ENCODE results near the gene ANKRD29.
"Not testable (repeated sequence)": the region's sequence is repeated elsewhere in the genome, so short reads cannot be mapped to it uniquely, and the experiment has no call there.

Gene ANKRD29

DNA sequence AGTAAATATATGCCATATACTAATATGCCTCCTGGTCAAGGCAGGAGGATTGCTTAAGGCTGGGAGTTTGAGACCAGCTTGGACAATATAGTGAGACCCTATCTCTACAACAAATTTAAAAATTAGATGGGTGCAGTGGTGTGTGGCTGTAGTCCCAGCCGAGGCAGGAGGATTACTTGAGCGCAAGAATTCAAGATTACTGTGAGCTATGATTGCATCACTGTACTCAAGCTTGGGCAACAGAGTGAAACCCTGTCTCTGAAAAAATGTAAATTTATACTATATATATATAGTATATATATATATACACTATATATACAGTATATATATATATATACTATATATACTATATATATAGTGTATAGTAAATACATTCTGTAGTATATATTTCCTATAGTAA lies 46.5 kb downstream of the ANKRD29 start:
- no peak for DNase-seq (ENCODE audit: low read depth, low spot score)

GRCh38 chr18:23614891-23615290 lies 47.8 kb downstream of the ANKRD29 start:
- no peak for DNase-seq (ENCODE audit: low read depth, low spot score)

GRCh38 chr18:23614413-23614812 lies 48.3 kb downstream of the ANKRD29 start:
- DNase-seq (ENCODE audit: low read depth, low spot score) = no peak

GRCh38 chr18:23613091-23613475 lies 49.6 kb downstream of the ANKRD29 start:
- DNase-seq (ENCODE audit: low read depth, low spot score) = not testable (repeated sequence)

DNA sequence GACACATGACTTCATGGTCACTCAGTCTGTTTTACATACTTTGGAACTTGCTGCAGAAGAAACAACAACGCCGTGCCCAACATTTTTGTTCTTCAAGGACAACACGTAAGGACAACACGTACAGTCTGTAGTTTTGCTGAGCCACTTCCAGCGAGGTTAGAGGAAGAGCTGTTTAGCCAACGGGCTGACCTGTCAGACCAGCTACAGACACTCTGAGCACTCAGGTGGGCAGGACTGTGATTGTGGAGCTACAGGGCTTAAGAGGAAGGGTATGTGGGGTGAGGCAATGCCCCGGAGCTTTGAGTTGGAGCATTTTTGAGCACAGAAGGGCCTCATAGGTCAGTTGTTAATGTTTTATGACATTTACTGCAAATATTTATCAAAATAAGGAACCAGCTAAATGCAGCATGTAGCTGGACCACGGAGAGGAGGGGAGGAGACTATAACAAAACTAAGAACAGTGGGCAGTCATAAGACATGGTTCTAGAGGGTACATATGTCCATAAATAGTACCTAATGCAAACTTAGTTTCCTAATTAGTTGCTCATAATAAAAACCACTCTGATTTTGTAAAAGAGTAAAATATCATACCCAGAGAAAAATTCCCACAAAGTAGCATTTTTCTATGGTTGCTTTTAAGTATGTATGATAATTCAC lies 50.1 kb downstream of the ANKRD29 start:
- DNase-seq (ENCODE audit: low read depth, low spot score) = no peak

GRCh38 chr18:23609390-23610023 lies 53.2 kb downstream of the ANKRD29 start:
- no peak for DNase-seq (ENCODE audit: low read depth, low spot score)

DNA sequence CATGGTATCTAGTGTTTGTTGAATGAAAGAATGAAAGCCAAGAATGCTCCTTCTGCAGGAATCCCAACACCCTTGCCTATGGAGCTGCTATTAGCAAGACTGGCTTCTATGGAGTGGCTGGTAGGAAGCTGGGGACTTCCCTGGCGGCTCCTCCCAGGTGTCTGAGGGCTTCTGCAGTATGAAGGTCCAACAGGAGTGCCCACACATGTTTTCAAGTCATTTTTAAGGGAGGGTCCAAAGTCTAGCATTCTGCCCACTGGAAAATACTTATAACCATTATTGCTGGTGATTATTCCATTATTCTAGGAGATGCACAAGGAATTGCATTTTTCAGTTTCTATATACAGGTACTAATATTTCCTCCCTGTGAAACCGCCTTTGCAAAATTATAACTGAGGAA lies 54.5 kb downstream of the ANKRD29 start:
- no peak for DNase-seq (ENCODE audit: low read depth, low spot score)

- DNase-seq (ENCODE audit: low read depth, low spot score) = no peak
Measured at GRCh38 chr18:23605941-23606340, 56.8 kb downstream of the ANKRD29 start.

DNA sequence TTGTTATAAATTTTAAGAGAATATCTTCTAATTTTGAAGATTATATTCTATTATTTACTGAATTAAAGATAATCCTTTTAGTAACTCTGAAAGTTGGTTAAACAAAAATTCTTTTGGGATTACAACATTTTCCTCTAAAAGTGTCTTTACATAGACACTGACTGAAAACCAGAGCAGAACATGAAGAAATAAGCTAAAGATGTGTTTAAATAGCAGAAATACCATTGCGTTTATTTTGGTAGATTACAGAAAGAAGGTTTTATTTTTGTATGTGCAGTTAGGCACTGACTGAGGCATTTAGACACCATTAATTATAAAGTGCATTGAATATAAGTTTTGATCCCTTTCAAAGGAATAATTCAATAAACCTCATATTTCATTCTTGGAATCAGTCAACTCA lies 62.9 kb downstream of the ANKRD29 start:
- no peak for DNase-seq (ENCODE audit: low read depth, low spot score)

DNA sequence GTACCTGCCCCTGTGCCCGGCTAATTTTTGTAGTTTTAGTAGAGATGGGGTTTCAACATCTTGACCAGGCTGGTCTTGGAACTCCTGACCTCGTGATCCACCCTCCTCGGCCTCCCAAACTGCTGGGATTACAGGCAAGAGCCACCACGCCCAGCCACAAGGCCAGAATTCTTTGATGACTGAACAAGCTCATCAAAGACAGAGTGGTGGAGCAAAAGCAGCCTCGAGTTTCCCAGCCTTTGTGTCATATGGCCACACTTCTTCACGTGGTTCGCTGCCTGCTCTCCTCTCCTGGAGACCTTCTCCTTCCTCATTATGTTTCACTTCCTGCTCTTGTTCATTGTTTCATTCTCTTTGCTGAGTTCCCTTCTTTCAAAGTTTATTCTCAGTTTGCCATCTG lies 66.5 kb downstream of the ANKRD29 start:
- DNase-seq (ENCODE audit: low read depth, low spot score) = no peak

- DNase-seq (ENCODE audit: low read depth, low spot score) = no peak
Measured at GRCh38 chr18:23595591-23595990, 67.1 kb downstream of the ANKRD29 start.

DNA sequence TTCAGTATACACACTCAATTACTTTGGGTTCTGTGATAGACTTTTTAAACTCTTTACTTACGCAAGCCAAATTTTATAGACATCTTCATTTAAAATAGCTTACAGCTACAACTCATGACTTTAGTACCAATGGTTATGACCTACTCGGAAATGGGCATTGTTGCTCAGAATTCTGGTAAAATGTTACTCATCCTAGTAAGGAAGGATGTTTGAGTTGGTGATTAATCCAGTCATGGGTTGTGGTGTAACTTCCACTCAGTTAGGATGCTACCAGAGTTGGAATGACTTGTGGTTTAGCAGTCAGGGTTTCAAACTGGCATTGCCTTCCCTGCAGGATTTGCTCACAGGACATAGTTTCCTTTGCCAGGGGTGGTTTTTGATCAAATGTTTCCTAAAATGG lies 69.0 kb downstream of the ANKRD29 start:
- DNase-seq (ENCODE audit: low read depth, low spot score) = no peak

DNA sequence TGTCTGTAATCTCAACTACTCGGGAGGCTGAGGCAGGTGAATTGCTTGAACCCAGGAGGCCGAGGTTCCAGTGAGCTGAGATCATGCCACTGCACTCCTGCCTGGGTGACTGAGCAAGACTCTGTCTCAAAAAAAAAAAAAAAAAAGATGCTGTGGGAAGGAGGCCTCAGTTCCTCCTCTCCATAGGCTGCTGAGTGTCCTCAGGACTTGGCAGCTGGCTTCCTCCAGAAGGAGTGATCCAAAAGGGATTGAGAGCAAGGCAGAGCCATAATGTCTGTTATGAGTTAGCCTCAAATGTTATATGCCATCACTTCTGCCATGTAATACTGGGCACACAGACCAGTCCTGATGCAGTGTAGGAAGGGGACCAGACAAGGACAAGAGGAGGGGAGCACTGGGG lies 69.8 kb downstream of the ANKRD29 start:
- no peak for DNase-seq (ENCODE audit: low read depth, low spot score)

- DNase-seq (ENCODE audit: low read depth, low spot score) = no peak
Measured at GRCh38 chr18:23591011-23591410, 71.7 kb downstream of the ANKRD29 start.

GRCh38 chr18:23588836-23589560 lies 73.7 kb downstream of the ANKRD29 start:
- DNase-seq (ENCODE audit: low read depth, low spot score) = no peak

GRCh38 chr18:23587220-23587642 lies 75.5 kb downstream of the ANKRD29 start:
- DNase-seq (ENCODE audit: low read depth, low spot score) = no peak

GRCh38 chr18:23586249-23587196 lies 76.2 kb downstream of the ANKRD29 start, which contains the start of gene NPC1:
Gene NPC1, minus strand, starts transcription at chr18:23586506. Its CDS starts 163 bp downstream, at chr18:23586343.
- DNase-seq (ENCODE audit: low read depth, low spot score) = peak; percentile 81

- DNase-seq (ENCODE audit: low read depth, low spot score) = no peak
Measured at GRCh38 chr18:23585897-23586248, 76.8 kb downstream of the ANKRD29 start.

GRCh38 chr18:23585007-23585871 lies 77.5 kb downstream of the ANKRD29 start:
- no peak for DNase-seq (ENCODE audit: low read depth, low spot score)

DNA sequence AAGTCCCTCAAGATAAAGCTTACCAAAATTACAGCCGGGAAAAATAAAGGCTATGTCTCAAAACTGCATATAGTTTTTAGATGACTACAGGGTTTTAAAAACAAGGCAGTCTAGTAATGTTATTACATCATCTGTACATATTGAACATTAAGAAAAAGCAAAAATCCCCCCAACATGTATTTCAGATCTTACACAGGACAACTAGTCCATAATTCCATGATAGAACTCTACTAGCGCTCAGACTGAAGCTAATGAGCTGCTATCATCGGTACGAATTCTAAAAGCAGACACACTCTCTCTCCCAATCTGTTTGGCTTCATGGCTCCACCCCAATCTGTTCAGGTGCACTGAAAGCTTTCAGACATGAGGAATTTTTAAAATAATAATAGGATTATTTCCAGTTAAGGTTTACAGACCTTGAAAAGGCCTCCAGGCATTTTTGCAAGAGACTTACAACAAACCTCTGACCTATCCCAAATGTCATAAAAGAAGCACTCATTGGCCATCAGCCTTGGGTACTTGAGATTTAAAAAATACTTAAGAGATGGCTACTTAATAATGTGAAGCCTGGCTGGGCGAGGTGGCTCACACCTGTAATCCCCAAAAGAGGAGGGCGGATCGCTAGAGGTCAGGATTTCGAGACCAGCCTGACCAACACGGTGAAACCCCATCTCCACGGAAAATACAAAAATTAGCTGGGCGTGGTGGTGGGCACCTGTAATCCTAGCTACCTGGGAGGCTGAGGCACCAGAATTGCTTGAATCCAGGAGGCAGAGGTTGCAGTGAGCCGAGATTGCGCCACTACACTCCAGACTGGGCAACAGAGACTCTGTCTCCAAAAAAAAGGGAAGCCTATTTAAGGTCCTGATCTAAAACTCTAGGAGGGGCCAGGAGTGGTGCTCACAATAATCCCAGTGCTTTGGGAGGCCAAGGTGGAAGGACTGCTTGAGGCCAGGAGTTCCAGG lies 78.4 kb downstream of the ANKRD29 start:
- DNase-seq (ENCODE audit: low read depth, low spot score) = no peak

Measured in activated CD4-positive, CD25-positive, alpha-beta regulatory T cell treated with anti-CD3 and anti-CD28 coated beads, Interleukin-2, amount 50 U/mL, for 16 hours (primary cell).